Cardiac muscle cell (in vitro differentiated cells and primary cell): Measurements from ENCODE around the gene KRTAP4-2. TPM values are rescaled to one million over a fixed set of nuclear protein-coding genes. Genes with fewer than 3 reads are reported as not detected.
"Not testable (repeated sequence)": the region's sequence is repeated elsewhere in the genome, so short reads cannot be mapped to it uniquely, and the experiment has no call there.

ENCODE experiments used
- DNase-seq, 2 donors: peaks; one replicate each; pipeline versions ENCODE4 v3.0.0 to v3.0.0-alpha.2; 2010 to 2017; ENCODE audit warnings: low read depth in 1 of 2, low spot score in 1 of 2
- H3K27ac ChIP-seq: fragments of 200-600 bp; sonication (generic); 2 replicates; pipeline ENCODE4 v1.5.1; 2016
- H3K27me3 ChIP-seq: fragments of 200-600 bp; sonication (generic); 2 replicates; pipeline ENCODE4 v1.6.0; 2016; ENCODE audit warnings: control low read depth
- H3K36me3 ChIP-seq: fragments of 200-600 bp; sonication (generic); 2 replicates; pipeline ENCODE4 v1.5.1; 2016; ENCODE audit warnings: control low read depth
- H3K4me1 ChIP-seq: fragments of 200-600 bp; sonication (generic); 2 replicates; pipeline ENCODE4 v1.8.1; 2017; ENCODE audit warnings: low read depth, mild to moderate bottlenecking, mixed run types
- H3K4me3 ChIP-seq: fragments of 200-600 bp; sonication (generic); 2 replicates; pipeline ENCODE4 v1.5.1; 2016; ENCODE audit warnings: mild to moderate bottlenecking
- H3K9me3 ChIP-seq: fragments of 200-600 bp; sonication (generic); 2 replicates; pipeline ENCODE4 v1.5.1; 2017; ENCODE audit warnings: low read depth, mild to moderate bottlenecking, control low read depth
- polyA plus RNA-seq: library from polyadenylated mRNA; unstranded; fragments of >200 nt; fragmentation: Nextera tagmentation; extraction: Ambion mirVana; gene quantifications from 2 replicates; pipeline ENCODE4 v1.2.1, GENCODE V29; 2016
- total RNA-seq: library from RNA; depleted of rRNA; stranded (reverse); fragments of >200 nt; gene quantifications from 2 replicates; pipeline ENCODE4 v1.2.3, GENCODE V29; 2016
- TF ChIP-seq, protein P1 (sequence below): IDR thresholded peaks from 2 replicates; pipeline ENCODE4 v1.5.1; 2012; ENCODE audit warnings: low read depth, mild to moderate bottlenecking, low read length

The KRTAP4-2 gene
- total RNA-seq (not detected in 2 replicates), polyA plus RNA-seq (not detected in 2 replicates)

- Histone ChIP-seq H3K4me3 (no peak within 1 kb of the TSS), H3K27me3 (no peaks in the 10 kb centered on the region), H3K27ac (no peak within 1 kb of the TSS), H3K4me1 (no peaks in the 10 kb centered on the region), H3K9me3 (no peaks in the 10 kb centered on the region), H3K36me3 (no peaks in the 10 kb centered on the region)
- TF ChIP-seq, protein P1, sequence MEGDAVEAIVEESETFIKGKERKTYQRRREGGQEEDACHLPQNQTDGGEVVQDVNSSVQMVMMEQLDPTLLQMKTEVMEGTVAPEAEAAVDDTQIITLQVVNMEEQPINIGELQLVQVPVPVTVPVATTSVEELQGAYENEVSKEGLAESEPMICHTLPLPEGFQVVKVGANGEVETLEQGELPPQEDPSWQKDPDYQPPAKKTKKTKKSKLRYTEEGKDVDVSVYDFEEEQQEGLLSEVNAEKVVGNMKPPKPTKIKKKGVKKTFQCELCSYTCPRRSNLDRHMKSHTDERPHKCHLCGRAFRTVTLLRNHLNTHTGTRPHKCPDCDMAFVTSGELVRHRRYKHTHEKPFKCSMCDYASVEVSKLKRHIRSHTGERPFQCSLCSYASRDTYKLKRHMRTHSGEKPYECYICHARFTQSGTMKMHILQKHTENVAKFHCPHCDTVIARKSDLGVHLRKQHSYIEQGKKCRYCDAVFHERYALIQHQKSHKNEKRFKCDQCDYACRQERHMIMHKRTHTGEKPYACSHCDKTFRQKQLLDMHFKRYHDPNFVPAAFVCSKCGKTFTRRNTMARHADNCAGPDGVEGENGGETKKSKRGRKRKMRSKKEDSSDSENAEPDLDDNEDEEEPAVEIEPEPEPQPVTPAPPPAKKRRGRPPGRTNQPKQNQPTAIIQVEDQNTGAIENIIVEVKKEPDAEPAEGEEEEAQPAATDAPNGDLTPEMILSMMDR = no peak
- DNase-seq = no peak
These were observed at the start of gene KRTAP4-2 for GRCh38 chr17:41177727-41178271. Gene KRTAP4-2, minus strand, starts transcription at chr17:41178221. Its CDS starts 57 bp downstream, at chr17:41178164.

DNA sequence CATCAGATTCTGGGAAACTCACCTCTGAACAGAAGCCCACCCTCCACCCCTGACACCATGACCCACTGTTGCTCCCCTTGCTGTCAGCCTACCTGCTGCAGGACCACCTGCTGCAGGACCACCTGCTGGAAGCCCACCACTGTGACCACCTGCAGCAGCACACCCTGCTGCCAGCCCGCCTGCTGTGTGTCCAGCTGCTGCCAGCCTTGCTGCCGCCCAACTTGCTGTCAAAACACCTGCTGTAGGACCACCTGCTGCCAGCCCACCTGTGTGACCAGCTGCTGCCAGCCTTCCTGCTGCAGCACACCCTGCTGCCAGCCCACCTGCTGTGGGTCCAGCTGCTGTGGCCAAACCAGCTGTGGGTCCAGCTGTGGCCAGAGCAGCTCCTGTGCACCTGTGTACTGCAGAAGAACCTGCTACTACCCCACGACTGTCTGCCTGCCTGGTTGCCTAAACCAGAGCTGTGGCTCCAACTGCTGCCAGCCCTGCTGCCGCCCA lies 48.6 kb upstream of the KRTAP4-2 start, which contains the start of gene KRTAP9-2:
KRTAP9-2 (plus strand) TSS at position 51 of the 498 bp plus-strand sequence; CDS start at position 58, 7 bp downstream.
- H3K4me3 ChIP-seq, H3K9me3 ChIP-seq, DNase-seq, H3K4me1 ChIP-seq, H3K27ac ChIP-seq, H3K36me3 ChIP-seq: not testable (repeated sequence)
- H3K27me3 ChIP-seq = peaks cover 19% of the 10 kb centered on the region

DNA sequence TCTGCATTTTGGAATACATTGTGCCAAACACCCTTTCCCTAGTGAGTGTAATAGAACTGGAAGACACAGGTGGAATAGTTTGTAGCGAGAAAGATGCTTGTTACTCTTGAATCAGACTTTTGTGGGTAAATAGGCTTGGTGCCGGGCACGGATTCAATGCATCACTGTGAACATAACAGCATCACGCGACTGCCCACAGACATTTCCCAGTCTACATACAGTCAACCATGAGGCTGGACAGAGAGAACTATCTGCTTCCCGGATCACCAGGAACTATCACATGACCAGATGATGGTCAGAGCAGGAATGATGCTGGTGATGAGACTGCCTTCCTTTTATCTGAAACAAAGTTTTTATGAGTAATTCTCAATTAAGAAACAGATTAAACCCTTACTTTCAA lies 48.0 kb upstream of the KRTAP4-2 start:
- DNase-seq = no peak

GRCh38 chr17:41223821-41224220 lies 45.8 kb upstream of the KRTAP4-2 start:
- Histone ChIP-seq H3K27me3 (peaks cover 7% of the 10 kb centered on the region), H3K36me3 (no peaks in the 10 kb centered on the region)
- TF ChIP-seq, protein P1 = no peak

More for the DNA sequence above, 48.0 kb upstream of the KRTAP4-2 start:
- Histone ChIP-seq H3K4me1 (no peaks in the 10 kb centered on the region), H3K9me3 (no peaks in the 10 kb centered on the region), H3K27me3 (peaks cover 15% of the 10 kb centered on the region), H3K36me3 (no peaks in the 10 kb centered on the region), H3K27ac (no peak overlapping the region), H3K4me3 (no peak overlapping the region)
- TF ChIP-seq, protein P1 = no peak

GRCh38 chr17:41215681-41216080 lies 37.7 kb upstream of the KRTAP4-2 start:
- peaks cover 8% of the 10 kb centered on the region for H3K27me3 ChIP-seq

More at GRCh38 chr17:41223821-41224220, 45.8 kb upstream of the KRTAP4-2 start:
- H3K4me1 ChIP-seq = no peaks in the 10 kb centered on the region
- H3K27ac ChIP-seq = no peak overlapping the region
- H3K9me3 ChIP-seq = no peaks in the 10 kb centered on the region
- peak in 1 of 2 donors; percentile 8 for DNase-seq
- no peak overlapping the region for H3K4me3 ChIP-seq

More at GRCh38 chr17:41215681-41216080, 37.7 kb upstream of the KRTAP4-2 start:
- no peaks in the 10 kb centered on the region for H3K4me1 ChIP-seq
- H3K27ac ChIP-seq = no peak overlapping the region
- no peak for DNase-seq
- H3K36me3 ChIP-seq = no peaks in the 10 kb centered on the region
- no peaks in the 10 kb centered on the region for H3K9me3 ChIP-seq
- no peak overlapping the region for H3K4me3 ChIP-seq
- TF ChIP-seq, protein P1 = no peak
